ENCODE measurements around the gene AGT. TPM values are rescaled to one million over a fixed set of nuclear protein-coding genes. Genes with fewer than 3 reads are reported as not detected.
A peak's percentile ranks its signal among the peaks of the same experiment; 100 is the strongest.

Gene AGT
- total and polyA plus RNA-seq, 4 donors: 23.2 to 120 (median 47.6) TPM

DNA sequence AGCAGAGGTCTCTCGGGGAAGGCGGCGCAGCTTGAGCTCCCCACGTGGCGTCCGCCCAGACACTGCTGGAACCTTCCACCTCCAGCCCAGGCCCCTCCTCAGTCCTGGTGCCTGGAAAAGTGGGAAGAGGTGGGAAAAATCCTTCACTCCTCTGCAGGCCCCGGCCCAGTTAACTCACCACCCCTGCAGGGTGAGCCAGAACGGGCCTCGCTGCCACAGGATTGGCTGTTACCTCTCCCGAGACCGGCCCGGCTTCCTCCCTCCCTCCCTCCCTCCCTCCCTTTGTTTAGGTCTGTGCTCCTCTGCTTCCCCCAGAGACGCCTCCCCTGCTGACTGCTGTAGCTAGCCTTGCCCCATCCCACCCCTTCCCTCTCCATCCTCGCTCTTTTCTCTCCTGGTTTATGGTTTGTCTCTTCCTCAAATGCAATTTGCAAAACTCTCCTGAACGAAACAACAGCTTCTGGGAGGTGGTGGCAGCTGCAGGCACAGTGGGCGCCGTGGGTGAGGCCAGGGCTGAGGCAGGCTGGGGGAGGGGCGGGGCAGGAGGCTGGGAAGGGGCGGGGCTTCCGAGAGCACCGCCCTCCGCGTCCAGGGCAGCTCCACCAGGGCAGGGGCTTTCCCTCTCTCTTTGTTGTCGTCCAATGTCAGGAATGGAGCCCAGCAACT lies 39.8 kb upstream of the AGT start:
- intact Hi-C loops (cut with DNase I): no loop called here
- WGBS, 2 donors: 37 to 56% methylated on average over 24 of the region's 24 CpGs
- ATAC-seq (ENCODE audit: low FRiP score): peak; percentile 53

DNA sequence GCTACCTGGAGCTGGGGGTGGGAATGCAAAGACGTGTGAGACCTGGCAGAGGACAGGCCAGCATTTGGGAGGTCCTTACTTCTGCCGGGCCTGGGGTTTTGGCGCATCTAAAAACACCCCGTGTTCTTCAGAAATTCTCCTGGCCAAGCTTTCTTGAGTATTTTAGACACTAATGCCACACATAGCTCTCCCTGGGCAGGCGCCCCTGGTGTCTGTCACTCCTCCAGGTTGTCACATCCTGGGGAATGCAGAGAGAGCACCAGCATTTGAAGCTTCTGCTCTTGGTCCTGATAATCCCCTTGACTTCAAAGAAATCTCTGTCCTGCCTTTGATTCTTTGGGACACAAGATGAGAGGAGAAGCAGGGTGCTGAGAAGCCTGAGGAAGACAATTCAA lies 39.3 kb upstream of the AGT start:
- ATAC-seq (ENCODE audit: low FRiP score) (no peak), DNase-seq (no peak)
- Histone ChIP-seq H3K4me3 (ENCODE audit: low read length in 2 of 2) (no peak overlapping the region), H3K4me1 (ENCODE audit: control insufficient read depth in 1 of 2, insufficient read depth in 2 of 2, low read length in 2 of 2) (no peaks in the 10 kb centered on the region), H3K9me3 (ENCODE audit: control insufficient read depth, low read length) (no peaks in the 10 kb centered on the region), H3K36me3 (ENCODE audit: control insufficient read depth in 1 of 2, insufficient read depth in 2 of 2, low read length in 1 of 2) (no peaks in the 10 kb centered on the region), H3K27ac (ENCODE audit: low read depth in 1 of 2, low read length in 2 of 2) (no peak overlapping the region), H3K27me3 (ENCODE audit: control insufficient read depth in 1 of 2, insufficient read depth in 2 of 2, low read length in 1 of 2) (no peaks in the 10 kb centered on the region)
- 68 to 82% methylated on average over 5 of the region's 5 CpGs for WGBS, 2 donors
- intact Hi-C loops (cut with DNase I): no loop called here

More for the DNA sequence above, 39.8 kb upstream of the AGT start:
- H3K27me3 ChIP-seq (ENCODE audit: control insufficient read depth in 1 of 2, insufficient read depth in 2 of 2, low read length in 1 of 2): no peaks in the 10 kb centered on the region
- DNase-seq: no peak
- no peak overlapping the region for H3K27ac ChIP-seq (ENCODE audit: low read depth in 1 of 2, low read length in 2 of 2)
- no peaks in the 10 kb centered on the region for H3K9me3 ChIP-seq (ENCODE audit: control insufficient read depth, low read length)
- no peaks in the 10 kb centered on the region for H3K4me1 ChIP-seq (ENCODE audit: control insufficient read depth in 1 of 2, insufficient read depth in 2 of 2, low read length in 2 of 2)
- H3K4me3 ChIP-seq (ENCODE audit: low read length in 2 of 2): no peak overlapping the region
- H3K36me3 ChIP-seq (ENCODE audit: control insufficient read depth in 1 of 2, insufficient read depth in 2 of 2, low read length in 1 of 2): no peaks in the 10 kb centered on the region

DNA sequence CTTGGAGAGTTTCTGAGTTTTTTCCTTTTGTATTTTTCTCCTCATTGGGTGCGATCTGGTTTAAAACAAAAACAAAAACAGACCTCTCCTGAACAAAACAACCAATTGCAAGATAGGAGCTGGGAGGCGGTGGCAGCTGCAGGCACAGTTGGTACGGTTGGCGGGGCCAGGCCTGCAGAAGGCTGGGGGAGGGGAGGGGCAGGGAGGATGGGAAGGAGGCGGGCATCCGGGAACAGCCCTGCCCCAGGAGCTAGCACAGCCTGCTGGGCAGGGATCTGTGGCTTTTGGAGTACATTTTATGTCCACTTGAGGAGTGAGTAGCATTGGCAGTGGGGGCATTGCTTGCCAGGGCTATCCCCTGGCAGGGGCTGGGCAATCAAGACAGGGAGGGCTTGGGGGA lies 38.5 kb upstream of the AGT start:
- intact Hi-C loops (cut with DNase I): no loop called here
- Histone ChIP-seq H3K9me3 (ENCODE audit: control insufficient read depth, low read length) (no peaks in the 10 kb centered on the region), H3K4me1 (ENCODE audit: control insufficient read depth in 1 of 2, insufficient read depth in 2 of 2, low read length in 2 of 2) (no peaks in the 10 kb centered on the region), H3K27ac (ENCODE audit: low read depth in 1 of 2, low read length in 2 of 2) (no peak overlapping the region), H3K36me3 (ENCODE audit: control insufficient read depth in 1 of 2, insufficient read depth in 2 of 2, low read length in 1 of 2) (no peaks in the 10 kb centered on the region), H3K4me3 (ENCODE audit: low read length in 2 of 2) (no peak overlapping the region), H3K27me3 (ENCODE audit: control insufficient read depth in 1 of 2, insufficient read depth in 2 of 2, low read length in 1 of 2) (no peaks in the 10 kb centered on the region)
- no peak for ATAC-seq (ENCODE audit: low FRiP score)
- DNase-seq: no peak
- WGBS, 2 donors: 78 to 88% methylated on average over 4 to 6 of the region's 6 CpGs

DNA sequence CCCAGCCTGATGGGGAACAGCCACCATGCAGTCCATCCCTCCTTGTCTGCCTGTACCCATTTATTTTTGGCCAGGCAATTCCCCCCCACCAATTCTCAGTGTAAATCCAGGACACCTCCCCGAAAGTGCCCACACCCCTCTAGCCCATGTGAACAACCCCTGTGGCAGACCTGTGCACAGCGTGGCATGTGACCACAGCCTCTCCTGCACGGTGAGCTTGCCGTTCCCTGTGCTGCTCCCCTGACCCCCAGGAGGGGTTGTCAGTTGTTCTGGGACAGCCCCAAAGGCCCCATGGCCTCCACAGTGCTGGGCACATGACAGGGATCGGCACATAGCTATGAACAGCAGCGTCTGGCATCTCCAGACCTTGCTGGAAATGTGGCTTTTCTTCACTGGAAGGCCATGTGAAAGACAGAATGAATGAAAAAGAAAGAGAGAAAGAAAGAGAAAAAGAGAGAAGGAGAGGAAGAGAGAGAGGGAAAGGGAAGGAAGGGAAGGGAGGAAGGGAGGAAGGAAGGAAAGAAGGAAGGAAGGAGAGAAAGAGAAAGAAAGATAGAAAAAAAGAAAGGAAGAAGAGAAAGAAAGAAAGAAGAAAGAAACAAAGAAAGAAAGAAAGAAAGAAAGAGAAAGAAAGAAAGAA lies 37.2 kb upstream of the AGT start:
- intact Hi-C loops (cut with DNase I): no loop called here
- Histone ChIP-seq H3K36me3 (ENCODE audit: control insufficient read depth in 1 of 2, insufficient read depth in 2 of 2, low read length in 1 of 2) (no peaks in the 10 kb centered on the region), H3K9me3 (ENCODE audit: control insufficient read depth, low read length) (no peaks in the 10 kb centered on the region), H3K4me1 (ENCODE audit: control insufficient read depth in 1 of 2, insufficient read depth in 2 of 2, low read length in 2 of 2) (no peaks in the 10 kb centered on the region), H3K27ac (ENCODE audit: low read depth in 1 of 2, low read length in 2 of 2) (no peak overlapping the region), H3K4me3 (ENCODE audit: low read length in 2 of 2) (no peak overlapping the region), H3K27me3 (ENCODE audit: control insufficient read depth in 1 of 2, insufficient read depth in 2 of 2, low read length in 1 of 2) (no peaks in the 10 kb centered on the region)
- WGBS, 2 donors: 77 to 85% methylated on average over 6 of the region's 6 CpGs
- DNase-seq (no peak), ATAC-seq (ENCODE audit: low FRiP score) (no peak)

DNA sequence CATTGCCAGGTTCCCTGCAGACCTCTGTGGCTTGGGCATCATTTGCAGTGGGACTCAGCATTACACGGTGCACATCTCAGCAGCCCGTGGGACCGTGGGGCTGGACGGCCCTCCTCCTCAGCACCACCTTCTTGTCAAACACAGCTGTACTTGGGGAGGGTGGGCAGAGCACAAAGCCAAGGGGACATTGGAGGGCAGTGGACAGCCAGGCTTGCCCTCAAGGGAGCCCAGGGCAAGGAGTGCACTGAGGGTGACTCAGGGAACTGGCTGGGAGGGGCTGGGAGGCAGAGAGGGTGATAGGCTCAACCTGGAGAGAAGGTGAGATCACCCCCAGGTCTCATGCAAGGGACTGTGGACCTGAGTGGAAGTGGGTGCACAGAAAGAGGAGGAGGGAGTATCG lies 36.7 kb upstream of the AGT start:
- H3K36me3 ChIP-seq (ENCODE audit: control insufficient read depth in 1 of 2, insufficient read depth in 2 of 2, low read length in 1 of 2): no peaks in the 10 kb centered on the region
- 81 to 84% methylated on average over 5 of the region's 5 CpGs for WGBS, 2 donors
- H3K4me1 ChIP-seq (ENCODE audit: control insufficient read depth in 1 of 2, insufficient read depth in 2 of 2, low read length in 2 of 2): no peaks in the 10 kb centered on the region
- ATAC-seq (ENCODE audit: low FRiP score) (no peak), DNase-seq (no peak)
- H3K4me3 ChIP-seq (ENCODE audit: low read length in 2 of 2): no peak overlapping the region
- H3K9me3 ChIP-seq (ENCODE audit: control insufficient read depth, low read length): no peaks in the 10 kb centered on the region
- no peak overlapping the region for H3K27ac ChIP-seq (ENCODE audit: low read depth in 1 of 2, low read length in 2 of 2)
- H3K27me3 ChIP-seq (ENCODE audit: control insufficient read depth in 1 of 2, insufficient read depth in 2 of 2, low read length in 1 of 2): no peaks in the 10 kb centered on the region
- intact Hi-C loops (cut with DNase I): no loop called here

DNA sequence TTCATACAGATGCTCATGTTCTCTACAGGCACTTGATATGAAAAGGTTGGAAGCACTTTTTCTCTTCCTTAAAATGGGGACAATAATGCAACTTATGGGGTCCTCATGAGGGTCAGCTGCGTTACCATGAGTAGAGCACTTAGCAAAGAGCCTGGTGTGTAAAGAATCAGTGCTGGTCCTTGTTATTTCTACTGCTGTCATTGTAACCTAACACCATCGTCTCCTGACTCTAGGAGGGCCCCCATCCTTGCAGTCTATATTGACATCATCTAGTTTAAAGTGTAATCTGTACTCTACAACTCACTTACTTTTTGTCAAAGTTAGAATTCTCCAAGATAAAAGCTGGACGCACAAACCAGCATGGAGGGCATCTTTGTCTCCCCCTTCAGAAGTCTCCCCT lies 35.7 kb upstream of the AGT start:
- WGBS, 2 donors: 87 to 94% methylated on average over 3 of the region's 3 CpGs
- Histone ChIP-seq H3K27ac (ENCODE audit: low read depth in 1 of 2, low read length in 2 of 2) (no peak overlapping the region), H3K36me3 (ENCODE audit: control insufficient read depth in 1 of 2, insufficient read depth in 2 of 2, low read length in 1 of 2) (no peaks in the 10 kb centered on the region), H3K27me3 (ENCODE audit: control insufficient read depth in 1 of 2, insufficient read depth in 2 of 2, low read length in 1 of 2) (no peaks in the 10 kb centered on the region), H3K4me3 (ENCODE audit: low read length in 2 of 2) (no peak overlapping the region), H3K4me1 (ENCODE audit: control insufficient read depth in 1 of 2, insufficient read depth in 2 of 2, low read length in 2 of 2) (no peaks in the 10 kb centered on the region), H3K9me3 (ENCODE audit: control insufficient read depth, low read length) (no peaks in the 10 kb centered on the region)
- intact Hi-C loops (cut with DNase I): no loop called here
- ATAC-seq (ENCODE audit: low FRiP score) (no peak), DNase-seq (no peak)

DNA sequence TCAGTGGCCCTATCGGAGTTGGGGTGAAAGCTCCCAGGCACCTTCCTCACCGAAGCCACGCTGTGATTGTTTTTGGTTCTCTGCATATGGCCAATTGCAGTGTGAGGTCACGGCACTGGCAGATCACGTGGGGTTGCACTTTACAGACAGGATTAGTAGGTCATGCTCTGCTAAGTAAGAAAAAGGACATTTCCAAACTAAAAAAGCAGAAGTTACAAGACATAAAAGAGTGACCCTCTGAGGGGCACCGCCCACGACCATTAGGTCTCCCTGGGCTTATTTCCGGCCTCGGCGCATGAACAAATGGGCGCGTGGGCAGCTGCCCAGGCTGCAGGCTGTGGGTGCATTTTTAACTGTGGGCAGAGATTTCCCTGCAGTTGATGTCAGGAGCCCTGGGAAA lies 35.2 kb upstream of the AGT start:
- 74 to 79% methylated on average over 12 of the region's 12 CpGs for WGBS, 2 donors
- intact Hi-C loops (cut with DNase I): no loop called here

DNA sequence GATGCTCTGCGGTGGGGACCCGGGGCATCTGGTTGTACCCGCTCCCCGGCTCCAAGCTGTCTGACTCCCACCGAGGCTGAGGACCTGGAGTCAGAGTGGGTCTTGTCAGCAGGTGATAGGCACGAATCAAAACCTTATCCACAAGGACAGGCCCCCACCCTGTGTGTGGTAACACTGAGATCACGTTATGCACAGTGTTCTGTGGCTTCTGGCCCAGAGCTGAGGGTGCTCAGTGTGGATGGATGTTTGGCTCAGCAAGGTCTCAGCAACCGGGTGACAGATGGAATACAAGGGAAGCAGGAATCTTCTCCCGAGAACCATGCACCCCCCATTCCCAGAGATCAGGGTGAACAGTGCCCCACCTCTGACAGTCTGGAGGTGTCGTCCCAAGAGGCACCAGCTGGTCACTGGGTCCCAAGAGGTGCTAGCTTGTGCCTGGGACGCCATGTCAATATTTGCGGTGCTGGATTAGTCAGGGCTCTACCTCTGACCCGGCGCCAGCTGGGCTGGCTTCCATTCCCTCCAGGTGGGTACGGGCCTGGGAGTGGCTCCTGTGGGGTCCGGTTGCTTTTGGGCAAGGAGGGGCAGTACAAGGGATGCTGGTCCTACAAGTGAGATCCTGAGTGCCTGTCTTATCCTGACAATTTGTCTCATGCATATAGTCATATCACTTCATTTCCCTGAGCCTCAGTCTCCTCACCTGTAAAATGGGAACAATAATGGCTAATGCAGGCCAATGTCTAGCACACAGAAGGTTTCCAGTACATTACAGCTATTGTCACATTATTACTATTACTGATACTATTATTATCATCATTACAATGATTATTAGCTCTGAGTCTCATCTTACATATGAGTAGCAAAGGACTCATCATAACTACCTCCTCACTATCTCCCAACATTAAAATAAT lies 34.2 kb upstream of the AGT start:
- no peaks in the 10 kb centered on the region for H3K27me3 ChIP-seq (ENCODE audit: control insufficient read depth in 1 of 2, insufficient read depth in 2 of 2, low read length in 1 of 2)
- ATAC-seq (ENCODE audit: low FRiP score): no peak
- H3K4me1 ChIP-seq (ENCODE audit: control insufficient read depth in 1 of 2, insufficient read depth in 2 of 2, low read length in 2 of 2): no peaks in the 10 kb centered on the region
- no peak overlapping the region for H3K4me3 ChIP-seq (ENCODE audit: low read length in 2 of 2)
- intact Hi-C loops (cut with DNase I): no loop called here
- 84% methylated on average over 16 of the region's 16 CpGs for WGBS, 2 donors
- H3K9me3 ChIP-seq (ENCODE audit: control insufficient read depth, low read length): no peaks in the 10 kb centered on the region
- no peaks in the 10 kb centered on the region for H3K36me3 ChIP-seq (ENCODE audit: control insufficient read depth in 1 of 2, insufficient read depth in 2 of 2, low read length in 1 of 2)
- DNase-seq: no peak
- no peak overlapping the region for H3K27ac ChIP-seq (ENCODE audit: low read depth in 1 of 2, low read length in 2 of 2)

More for the DNA sequence above, 35.2 kb upstream of the AGT start:
- Histone ChIP-seq H3K4me3 (ENCODE audit: low read length in 2 of 2) (no peak overlapping the region), H3K36me3 (ENCODE audit: control insufficient read depth in 1 of 2, insufficient read depth in 2 of 2, low read length in 1 of 2) (no peaks in the 10 kb centered on the region), H3K27me3 (ENCODE audit: control insufficient read depth in 1 of 2, insufficient read depth in 2 of 2, low read length in 1 of 2) (no peaks in the 10 kb centered on the region), H3K4me1 (ENCODE audit: control insufficient read depth in 1 of 2, insufficient read depth in 2 of 2, low read length in 2 of 2) (no peaks in the 10 kb centered on the region), H3K27ac (ENCODE audit: low read depth in 1 of 2, low read length in 2 of 2) (no peak overlapping the region), H3K9me3 (ENCODE audit: control insufficient read depth, low read length) (no peaks in the 10 kb centered on the region)
- ATAC-seq (ENCODE audit: low FRiP score) (no peak), DNase-seq (peak in 1 of 2 donors; percentile 53)
